HG03280 (cell line): ENCODE measurements around the gene PALS1.
A peak's percentile ranks its signal among the peaks of the same experiment; 100 is the strongest.

Source experiments
- ATAC-seq: cut with Tn5 transposase; IDR thresholded peaks from one replicate; pipeline ENCODE4 v1.9.1; 2021; ENCODE audit warnings: mild to moderate bottlenecking, moderate library complexity; ENCODE audit not compliant: unreplicated experiment

PALS1 gene

DNA sequence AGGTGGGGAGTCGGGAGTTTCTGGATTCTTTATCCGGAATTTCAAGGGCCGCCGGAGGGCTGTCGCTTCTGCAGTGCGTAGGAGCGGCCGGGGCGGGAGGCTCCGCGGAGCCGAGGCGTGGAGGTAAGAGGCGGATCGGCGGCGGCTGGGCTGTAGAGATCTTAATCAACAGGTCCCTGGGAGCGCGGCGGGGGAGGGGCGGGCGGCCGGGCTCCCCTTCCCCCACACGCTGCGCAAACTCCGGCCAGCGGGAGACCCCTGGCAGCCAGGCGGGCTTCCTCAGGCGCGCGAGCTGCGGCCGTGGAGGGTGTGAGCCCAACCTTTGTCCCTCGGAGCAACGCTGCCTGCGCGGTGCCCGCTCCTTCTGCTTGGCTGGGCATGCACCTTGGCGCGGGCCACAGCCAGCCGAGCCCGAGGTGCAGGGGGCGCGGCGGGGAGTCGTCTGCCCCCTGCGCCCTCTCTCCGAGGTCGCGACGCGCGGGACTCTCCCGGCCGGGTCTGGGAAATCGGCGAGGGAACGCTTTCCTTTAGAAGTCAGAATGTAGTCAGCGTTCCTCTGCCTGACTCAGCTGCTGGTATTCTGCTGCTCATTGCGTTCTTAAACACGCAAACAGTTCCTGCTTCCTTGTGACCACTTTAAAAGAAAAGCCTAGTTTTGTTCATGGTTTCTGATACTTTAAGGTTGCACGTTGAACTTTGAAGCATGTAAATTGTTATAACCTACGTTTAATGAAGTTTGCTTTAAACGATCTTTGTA is at the start of gene PALS1:
PALS1 (plus strand) TSS at position 25 of the 757 bp plus-strand sequence. CDS start 37,736 bp downstream, outside the sequence.
- peak; percentile 40 for ATAC-seq

DNA sequence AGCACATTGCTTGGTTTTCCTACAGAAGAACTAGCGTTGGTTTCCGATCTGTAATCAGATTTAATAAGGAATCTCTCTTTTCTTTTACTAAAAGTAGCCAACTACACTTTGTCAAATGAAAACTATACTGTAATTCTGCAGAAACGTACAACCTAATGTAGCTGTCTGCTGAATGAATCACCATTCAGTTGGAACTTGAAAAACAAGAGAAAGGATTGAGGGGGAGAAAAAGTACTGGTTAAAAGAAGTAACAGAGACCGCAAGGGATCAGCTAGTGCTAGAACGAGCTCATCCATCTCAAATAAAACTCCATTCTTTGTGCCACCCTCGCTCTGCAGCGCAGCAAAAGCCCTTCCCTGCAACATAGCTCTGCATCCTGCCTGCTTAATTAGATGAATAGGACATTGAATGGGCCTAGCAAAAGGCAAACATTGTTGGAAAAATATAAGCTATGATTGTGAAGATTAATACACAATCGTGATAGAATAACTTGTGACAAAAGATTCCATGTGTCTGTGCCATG is 49.4 kb upstream of the PALS1 start:
- ATAC-seq = no peak

DNA sequence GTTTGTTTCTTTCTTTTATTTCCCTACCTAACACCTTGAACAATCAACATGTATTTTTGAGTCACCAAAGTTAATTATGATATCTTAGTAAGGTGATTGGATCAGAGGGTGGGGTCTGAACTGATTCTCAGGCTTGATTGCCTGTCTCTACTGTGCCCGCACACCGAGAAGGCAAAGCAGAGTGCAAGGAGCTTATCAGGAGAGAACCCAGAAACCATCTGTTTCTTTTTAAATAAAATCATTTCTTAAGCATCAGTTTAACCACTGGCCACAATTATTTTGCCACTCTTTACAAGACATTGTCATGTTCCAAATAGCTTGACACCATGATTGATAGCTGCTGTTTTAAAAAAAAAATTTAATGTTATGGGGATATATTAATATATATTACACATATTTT is 48.9 kb upstream of the PALS1 start:
- no peak for ATAC-seq

DNA sequence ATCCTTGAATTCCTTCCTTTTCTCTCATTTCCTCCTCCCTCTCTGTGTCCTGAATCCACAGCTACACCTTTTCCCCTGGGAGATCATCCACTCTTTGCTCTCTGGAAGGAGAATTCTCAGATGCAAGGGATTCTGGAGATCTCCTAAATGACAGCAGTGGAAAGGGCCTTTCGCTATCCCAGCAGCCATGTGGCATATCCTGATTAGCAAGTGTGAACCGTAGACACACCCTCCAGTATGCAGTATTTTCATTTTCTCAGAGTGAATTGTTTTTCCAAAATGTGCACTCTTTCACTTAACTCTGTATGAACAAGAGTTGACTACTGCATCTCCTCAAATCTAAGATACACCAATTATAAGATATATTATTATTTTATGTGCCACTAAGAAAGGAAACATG is 46.0 kb upstream of the PALS1 start:
- no peak for ATAC-seq

DNA sequence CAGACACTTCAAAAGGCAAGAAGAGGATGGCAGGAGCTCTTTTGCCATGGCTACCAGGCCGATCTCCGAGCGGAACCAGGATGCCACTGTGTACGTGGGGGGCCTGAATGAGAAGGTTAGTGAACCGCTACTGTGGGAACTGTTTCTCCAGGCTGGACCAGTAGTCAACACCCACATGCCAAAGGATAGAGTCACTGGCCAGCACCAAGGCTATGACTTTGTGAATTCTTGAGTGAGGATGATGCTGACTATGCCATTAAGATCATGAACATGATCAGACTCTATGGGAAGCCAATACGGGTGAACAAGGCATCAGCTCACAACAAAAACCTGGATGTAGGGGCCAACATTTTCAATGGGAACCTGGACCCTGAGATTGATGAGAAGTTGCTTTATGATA is 42.2 kb upstream of the PALS1 start:
- no peak for ATAC-seq

DNA sequence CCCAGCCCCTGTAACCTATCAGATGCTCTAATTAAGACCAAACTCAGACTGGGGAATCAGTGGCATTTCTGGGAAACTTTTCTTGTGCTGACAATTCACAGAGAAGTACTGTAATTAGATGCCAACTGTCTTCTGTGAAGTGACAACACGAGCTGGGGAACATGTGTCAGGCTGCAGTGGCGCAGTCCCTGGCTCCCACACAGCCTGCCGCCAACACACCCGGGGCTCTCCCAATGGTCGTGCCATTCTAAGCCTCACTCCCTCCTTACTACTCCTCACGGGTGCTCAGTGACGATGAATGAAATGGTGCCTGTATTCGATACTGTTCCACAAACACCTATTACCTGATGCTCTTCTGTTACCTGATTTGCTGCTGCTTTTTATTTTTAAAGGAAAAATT is 33.4 kb upstream of the PALS1 start:
- no peak for ATAC-seq

DNA sequence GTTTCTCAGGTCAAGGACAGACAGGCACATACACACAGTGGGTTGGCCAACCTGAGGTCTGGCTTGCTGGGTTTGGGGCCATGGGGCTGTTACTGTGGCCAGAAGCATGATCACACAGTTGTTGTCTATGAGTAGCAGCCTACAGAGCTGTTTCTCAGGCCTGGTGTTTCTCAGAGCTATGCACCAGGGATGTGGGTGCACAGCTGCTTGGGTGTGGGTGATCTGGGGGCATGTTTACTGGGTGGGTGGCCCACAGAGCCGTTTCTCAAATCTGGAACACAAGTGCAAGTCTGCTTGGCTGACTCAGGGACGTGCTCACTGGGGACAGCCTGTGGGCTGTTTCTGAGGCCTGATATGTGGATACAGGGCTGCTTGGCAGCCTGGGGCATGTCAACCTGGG is 23.1 kb upstream of the PALS1 start:
- ATAC-seq = no peak

DNA sequence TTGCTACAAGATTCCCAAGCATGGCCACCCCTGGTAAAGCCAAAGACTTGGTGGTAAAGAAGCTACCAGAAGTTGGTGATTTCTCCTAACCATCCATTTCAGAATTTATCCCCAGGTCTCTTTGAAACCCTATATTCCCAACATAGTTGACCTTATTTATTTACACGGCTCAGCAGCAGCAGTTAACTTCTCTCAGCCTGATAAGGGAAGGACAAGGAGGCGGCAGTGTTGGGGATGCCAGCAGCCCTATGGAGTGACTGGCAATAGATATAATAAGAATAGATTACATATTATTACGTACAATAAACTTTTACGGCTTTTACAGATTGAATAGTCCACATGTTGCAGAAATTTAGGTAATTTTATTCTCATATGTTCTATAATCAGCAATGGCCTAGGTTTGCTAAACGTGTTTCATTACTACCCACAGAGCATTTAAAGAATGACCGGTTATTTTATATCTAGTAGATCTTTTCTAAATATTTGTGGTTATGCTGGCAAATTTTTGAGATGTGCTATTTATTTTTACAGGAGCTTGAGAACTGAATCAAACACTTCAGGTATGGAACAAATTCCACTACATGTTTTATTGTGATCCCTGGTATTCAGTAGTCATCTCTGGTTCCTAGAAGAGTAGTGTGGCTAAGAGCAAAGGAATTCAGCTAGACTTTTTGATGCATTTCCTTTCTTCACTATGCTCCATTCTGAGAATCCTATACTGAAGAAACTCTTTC is 19.8 kb upstream of the PALS1 start:
- no peak for ATAC-seq

DNA sequence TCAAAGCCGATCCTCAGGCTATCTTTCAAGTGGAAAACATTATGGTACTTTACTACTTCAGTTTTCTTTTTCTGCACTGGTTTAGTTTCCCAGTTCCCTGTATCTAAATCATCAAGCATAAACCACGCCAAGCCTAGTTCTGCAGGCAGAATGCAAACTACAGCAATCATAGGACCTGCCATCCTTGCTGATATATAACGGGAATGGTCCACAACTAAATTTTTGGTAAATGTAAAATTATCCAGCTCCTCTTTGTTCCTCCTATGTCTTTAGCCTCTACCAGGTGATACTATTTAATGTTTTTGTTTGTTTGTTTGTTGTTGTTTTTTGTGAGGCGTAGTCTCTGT is 19.3 kb upstream of the PALS1 start:
- ATAC-seq = no peak

DNA sequence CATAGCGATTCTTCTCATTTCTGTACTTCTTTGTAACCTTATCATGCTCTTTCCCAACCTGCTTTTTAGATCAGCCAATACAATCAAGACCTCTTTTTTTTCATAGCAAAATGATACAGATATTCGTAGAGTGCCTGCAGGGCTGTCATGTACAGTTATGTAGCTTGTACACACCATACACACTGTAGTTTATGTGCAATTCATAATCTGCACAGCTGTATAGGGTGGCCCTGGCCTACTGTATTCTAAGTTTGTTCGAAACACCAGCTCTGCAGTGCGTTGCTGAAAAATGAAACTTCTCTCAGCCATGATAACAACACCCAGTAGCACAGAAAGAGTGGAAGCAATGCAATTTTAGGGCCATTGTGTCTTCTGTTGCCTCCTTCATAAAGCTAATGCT is 15.7 kb upstream of the PALS1 start:
- no peak for ATAC-seq

DNA sequence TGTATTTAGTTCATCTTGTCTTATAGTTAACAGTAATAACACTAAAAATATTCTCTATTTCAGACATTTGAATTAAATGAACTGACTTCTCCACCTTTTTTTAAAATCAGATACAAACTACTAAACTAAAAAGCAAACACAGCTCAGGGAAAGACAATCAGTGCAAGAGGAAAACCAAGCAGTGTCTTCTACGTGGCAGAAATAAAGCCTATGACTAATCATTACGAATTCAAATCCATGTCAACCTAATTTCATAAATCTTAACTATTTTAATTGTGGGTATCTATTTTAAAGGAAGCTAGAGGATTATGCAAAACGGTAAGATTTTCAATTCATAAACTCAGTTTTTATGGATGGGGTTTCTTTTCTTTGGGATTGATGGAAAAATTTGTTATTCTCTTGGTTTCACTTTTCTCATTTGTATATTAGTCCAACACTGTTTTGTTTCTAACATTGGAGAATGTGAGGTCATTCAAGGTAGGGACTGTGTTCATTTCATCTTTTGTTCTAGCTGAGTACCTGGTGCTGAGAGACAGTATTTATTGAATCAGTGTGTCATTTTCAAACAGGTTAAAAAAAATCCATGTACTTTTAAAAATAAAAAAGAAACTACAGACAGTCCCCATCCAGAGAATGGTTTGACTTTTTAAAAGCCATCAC is 12.8 kb upstream of the PALS1 start:
- no peak for ATAC-seq

DNA sequence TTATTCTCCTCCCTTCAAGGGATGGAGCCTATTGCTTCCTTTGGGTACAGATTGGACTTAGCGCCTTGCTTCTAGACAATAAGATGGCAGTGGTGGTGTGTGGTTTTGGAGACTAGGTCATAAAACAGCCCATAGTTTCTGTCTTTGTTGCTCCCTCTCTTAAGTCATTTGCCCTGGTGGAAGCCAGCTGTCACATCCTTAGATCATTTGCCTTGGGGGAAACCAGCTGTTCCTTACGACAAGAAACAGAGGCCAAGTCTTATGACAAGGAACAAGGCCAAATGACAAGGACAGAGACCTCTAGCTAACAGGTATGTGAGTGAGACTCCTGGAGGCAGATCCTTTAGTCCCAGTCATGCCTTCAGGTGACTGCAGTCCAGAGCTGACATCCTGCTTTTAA is 9.2 kb upstream of the PALS1 start:
- no peak for ATAC-seq

DNA sequence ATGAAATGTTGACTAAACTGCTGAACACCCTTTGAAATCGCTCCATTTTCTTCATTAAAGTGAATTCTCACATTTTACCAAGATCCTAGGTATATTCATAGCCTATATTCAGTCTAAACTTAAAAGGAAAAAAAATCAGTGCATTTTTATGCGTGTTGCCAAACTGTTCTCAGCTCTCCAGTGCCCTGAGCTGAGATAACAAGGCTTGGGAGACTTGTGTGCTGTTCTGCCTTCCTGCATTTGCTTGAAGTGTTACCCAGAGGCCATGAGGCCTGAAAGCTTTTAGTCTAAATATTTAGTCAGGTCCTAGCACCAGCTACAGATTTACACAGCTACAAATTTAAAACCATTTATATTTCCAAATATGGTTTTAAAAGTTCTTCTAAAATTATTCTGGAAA is 8.6 kb upstream of the PALS1 start:
- ATAC-seq = no peak

DNA sequence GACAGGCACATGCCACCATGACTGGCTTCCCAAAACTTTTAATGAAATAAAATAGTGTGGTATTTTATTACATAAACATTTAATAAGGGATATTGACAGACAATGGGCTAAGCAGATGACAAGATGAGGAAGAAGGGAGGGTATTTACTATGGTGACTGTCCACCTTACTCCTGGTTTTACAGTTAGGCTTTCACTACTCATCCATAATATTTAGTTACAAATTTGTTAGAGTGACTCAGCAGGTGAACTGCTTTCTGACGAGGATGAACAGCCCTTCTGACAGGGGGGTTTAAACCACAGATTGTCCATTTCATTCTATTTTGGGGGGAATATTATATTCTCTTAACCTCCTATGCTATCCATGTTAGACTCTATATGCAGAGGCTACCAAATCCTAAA is 3.6 kb upstream of the PALS1 start:
- ATAC-seq = no peak

DNA sequence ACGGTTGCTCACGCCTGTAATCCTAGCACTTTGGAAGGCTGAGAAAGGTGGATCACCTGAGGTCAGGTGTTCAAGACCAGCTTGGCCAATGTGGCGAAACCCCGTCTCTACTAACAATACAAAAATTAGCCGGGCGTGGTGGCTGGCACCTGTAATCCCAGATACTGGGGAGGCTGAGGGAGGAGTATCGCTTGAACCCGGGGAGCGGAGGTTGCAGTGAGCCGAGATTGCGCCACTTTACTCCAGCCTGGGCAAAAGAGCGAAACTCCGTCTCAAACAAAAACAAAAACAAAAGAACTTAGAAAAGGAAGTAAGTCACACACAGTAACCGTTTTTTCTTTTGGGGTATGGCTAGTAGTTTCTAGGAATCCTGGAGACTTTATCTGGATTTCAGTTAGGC is 1.7 kb upstream of the PALS1 start:
- no peak for ATAC-seq

DNA sequence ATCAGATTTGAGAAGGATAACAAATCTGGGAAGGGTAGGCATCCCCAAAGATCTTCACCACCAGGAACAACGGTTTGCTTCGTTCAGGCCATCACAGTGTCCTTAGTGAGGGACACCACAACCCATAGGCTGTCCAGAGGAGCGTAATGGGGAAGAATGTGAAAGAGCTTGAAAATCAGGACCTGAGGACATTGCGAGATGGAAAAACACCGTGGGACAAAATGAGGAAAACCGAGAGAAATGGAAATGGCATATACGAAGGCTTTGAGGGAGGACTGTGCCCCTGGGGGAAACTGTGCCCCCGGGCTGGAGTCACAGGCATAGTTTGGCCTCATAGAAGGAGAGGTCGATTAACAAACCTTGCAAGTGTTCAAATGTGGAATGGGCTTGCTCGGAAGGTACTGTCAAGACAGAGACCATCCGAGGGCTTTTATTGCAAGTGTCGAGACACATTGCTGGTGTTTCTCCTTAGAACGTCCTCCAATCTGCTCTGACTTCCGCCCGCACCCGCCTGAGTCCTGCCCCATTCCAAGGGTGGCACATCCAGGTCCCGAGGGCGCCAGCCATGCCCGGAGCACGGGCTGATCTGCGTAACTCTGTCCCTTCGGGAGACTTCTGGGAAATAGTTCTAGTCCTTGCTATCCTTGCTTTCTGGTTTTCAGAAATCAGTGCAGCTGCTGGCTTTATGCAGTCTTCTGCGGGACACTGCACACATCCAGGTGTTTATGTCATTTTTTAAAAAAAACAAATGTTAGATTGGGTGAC is 885 bp upstream of the PALS1 start:
- ATAC-seq = peak; percentile 3

DNA sequence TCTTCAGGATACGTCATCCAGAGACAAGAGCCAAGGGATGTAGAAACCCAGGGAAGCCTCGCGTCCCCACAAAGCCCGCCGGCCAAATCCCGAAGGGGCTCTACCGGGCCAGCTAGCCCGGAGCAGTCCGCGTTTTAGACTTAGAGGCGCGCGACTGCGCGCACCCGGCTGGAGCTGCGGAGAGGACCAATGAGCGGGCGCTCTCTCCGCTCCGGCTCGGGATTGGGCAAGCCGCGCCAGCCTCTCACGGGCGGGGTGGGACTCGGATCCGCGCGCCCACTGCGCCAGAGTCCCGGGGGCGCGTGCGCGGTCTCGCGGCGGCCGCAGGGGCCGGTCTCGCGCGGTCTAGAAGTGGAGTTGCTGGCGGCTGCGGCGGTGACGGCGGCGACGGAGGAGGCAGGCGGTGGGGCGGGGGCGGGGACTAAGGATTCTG is 241 bp upstream of the PALS1 start:
- peak; percentile 94 for ATAC-seq

DNA sequence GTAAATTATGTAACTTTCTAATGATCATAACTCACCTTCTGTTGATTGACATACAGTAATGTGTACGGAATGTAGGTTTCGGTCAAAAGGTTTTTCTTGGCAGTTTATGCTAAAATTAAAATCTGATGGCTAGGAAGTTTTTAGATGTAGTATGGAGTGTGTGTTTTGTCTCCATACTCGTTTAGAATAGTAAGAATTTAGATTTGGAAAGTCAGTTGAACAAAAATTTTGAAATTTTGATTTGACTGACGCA is 859 bp downstream of the PALS1 start:
- ATAC-seq = no peak

DNA sequence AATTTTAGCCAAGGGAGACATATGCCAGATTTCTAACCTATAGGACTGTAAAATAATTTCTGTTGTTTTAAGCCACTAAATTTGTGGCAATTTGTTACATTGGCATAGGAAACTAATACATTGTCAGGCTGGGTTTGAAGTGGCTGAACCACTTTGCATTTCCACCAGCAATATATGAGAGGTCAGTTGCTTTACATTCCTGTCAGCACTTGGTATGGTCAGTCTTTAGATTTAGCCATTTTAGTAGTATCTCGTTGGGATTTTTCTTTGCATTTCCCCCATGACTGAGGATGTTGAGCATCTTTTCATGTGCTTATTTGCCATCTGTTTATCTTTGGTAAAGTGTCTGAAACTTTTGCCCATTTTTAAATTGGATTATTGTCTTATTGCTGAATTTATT is 3.9 kb downstream of the PALS1 start:
- ATAC-seq = no peak

DNA sequence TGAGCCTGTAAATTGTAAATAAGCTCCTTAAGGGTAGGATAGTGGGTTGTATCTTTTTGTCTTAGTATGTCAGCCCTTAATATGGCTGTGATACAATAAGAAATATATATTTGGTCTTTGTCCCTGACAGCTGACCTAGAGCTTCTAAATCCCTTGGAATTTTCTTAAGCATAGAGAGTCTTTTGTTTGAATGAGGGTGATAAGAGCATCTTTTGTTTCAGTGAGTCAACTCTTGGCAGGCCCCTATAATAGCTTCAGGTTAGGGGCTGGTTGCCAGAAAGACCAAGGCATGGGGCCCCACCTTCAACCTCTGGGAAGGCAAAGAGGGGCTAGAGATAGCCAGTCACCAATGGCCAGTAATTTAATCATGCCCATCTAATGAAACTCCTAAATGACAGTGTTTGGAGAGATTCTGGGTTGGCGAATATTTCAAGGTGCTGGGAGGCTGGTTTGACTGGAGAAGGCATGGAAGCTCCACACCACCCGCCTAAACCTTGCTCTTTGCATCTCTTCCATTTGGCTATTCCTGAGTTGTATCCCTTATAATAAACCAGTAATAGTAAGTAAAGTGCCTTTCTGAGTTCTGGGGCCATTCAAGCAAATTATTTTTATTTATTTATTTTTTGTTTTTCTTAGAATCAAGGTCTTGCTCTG is 10.5 kb downstream of the PALS1 start:
- no peak for ATAC-seq

DNA sequence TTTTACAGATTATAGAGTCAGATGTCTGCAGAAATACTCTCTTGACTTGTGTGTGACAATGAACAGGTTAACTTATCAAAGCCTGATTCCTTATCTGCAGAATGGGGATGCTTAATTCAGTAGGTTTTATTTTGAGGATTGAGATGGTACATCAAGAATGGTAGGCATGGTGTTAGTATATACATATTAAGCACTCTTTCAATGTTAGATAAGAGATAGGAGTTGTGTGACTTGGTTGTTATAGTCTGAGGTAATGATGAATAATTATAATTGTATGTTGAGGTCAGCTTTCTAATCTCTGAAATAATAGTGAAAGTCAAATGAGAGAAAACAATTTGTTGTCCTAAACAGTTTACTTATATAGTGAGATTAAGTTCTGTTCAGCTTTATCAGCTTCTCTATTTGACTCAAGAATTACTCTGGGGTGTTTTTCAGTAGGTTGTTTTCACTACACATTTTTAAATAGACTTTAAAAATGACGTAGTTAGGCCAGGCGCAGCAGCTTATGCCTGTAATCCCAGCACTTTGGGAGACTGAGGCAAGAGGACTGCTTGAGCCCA is 11.9 kb downstream of the PALS1 start:
- ATAC-seq = no peak
